ENCODE results near the gene CASP1.
A peak's percentile ranks its signal among the peaks of the same experiment; 100 is the strongest.
"Not testable (repeated sequence)": the region's sequence is repeated elsewhere in the genome, so short reads cannot be mapped to it uniquely, and the experiment has no call there.

The CASP1 gene

GRCh38 chr11:105045676-105046296 is 10.8 kb upstream of the CASP1 start:
- no peak for DNase-seq

GRCh38 chr11:105044557-105045524 is 9.9 kb upstream of the CASP1 start, which contains the start of gene CARD16:
TSS of gene CARD16 (minus strand) at chr11:105045335. CDS start at chr11:105045297, 38 bp downstream.
- peak in 1 of 2 donors; percentile 30 for DNase-seq

GRCh38 chr11:105042178-105042577 is 7.2 kb upstream of the CASP1 start:
- no peak for DNase-seq

- DNase-seq = no peak
Measured at GRCh38 chr11:105040703-105041102, 5.8 kb upstream of the CASP1 start.

- not testable (repeated sequence) for DNase-seq
Measured at GRCh38 chr11:105034388-105034787, 556 bp downstream of the CASP1 start.

GRCh38 chr11:105033781-105034180 is 1.2 kb downstream of the CASP1 start:
- no peak for DNase-seq

GRCh38 chr11:105033343-105033742 is 1.6 kb downstream of the CASP1 start:
- DNase-seq = no peak

GRCh38 chr11:105032495-105032894 is 2.4 kb downstream of the CASP1 start:
- DNase-seq = no peak

GRCh38 chr11:105027678-105028077 is 7.3 kb downstream of the CASP1 start:
- DNase-seq = peak in 1 of 2 donors; percentile 42

GRCh38 chr11:105024394-105024793 is 10.6 kb downstream of the CASP1 start:
- DNase-seq = no peak

- peak in 1 of 2 donors; percentile 13 for DNase-seq
Measured at GRCh38 chr11:105023003-105023402, 11.9 kb downstream of the CASP1 start, which contains the start of gene CASP5. TSS of gene CASP5 (minus strand) at chr11:105023168. CDS start at chr11:105023136, 32 bp downstream.

- DNase-seq = no peak
Measured at GRCh38 chr11:105022527-105022926, 12.4 kb downstream of the CASP1 start.

GRCh38 chr11:105007463-105007862 is 27.5 kb downstream of the CASP1 start:
- no peak for DNase-seq

- no peak for DNase-seq
Measured at GRCh38 chr11:105005451-105005845, 29.5 kb downstream of the CASP1 start.

- no peak for DNase-seq
Measured at GRCh38 chr11:105004021-105004420, 30.9 kb downstream of the CASP1 start.

- DNase-seq = no peak
Measured at GRCh38 chr11:105003151-105003550, 31.8 kb downstream of the CASP1 start.

- DNase-seq = peak in 1 of 2 donors; percentile 32
Measured at GRCh38 chr11:105000797-105001196, 34.1 kb downstream of the CASP1 start.

- DNase-seq = no peak
Measured at GRCh38 chr11:105000167-105000566, 34.8 kb downstream of the CASP1 start.

GRCh38 chr11:104999721-105000120 is 35.2 kb downstream of the CASP1 start:
- DNase-seq = no peak

GRCh38 chr11:104997288-104997687 is 37.7 kb downstream of the CASP1 start:
- no peak for DNase-seq

GRCh38 chr11:104995001-104995408 is 39.9 kb downstream of the CASP1 start:
- no peak for DNase-seq

GRCh38 chr11:104992781-104993180 is 42.2 kb downstream of the CASP1 start:
- no peak for DNase-seq

GRCh38 chr11:104991994-104992393 is 43.0 kb downstream of the CASP1 start:
- no peak for DNase-seq

GRCh38 chr11:104984808-104985207 is 50.1 kb downstream of the CASP1 start:
- DNase-seq = no peak

Measured in bone marrow (tissue), 2 donors.